H1 (cell line): ENCODE results near the gene FLT3. TPM values are rescaled to one million over a fixed set of nuclear protein-coding genes. Genes with fewer than 3 reads are reported as not detected.

Source experiments
- CTCF ChIA-PET: fragments of 300-600 bp; sonication (Branson Sonifier 250); formaldehyde crosslinking; loops from one replicate; lab custom pipeline; 2021; ENCODE audit not compliant: partially characterized antibody; lab: Charles Lee
- POLR2A ChIA-PET: fragments of 300-600 bp; sonication (Branson Sonifier 250); formaldehyde crosslinking; loops from one replicate; lab custom pipeline; 2021; ENCODE audit warnings: inconsistent platforms; ENCODE audit not compliant: partially characterized antibody; lab: Charles Lee
- DNase-seq, 2 experiments: peaks; one replicate each; pipeline versions ENCODE4 v3.0.0 to v3.0.0-alpha.2; 2010 to 2022; ENCODE audit warnings: low spot score in 2 of 2, low read depth in 1 of 2, mixed read lengths in 1 of 2
- FAIRE-seq: peaks from 2 replicates; lab custom pipeline; 2011; peaks lifted over from hg19 to GRCh38; lab: Jason Lieb, UNC
- H2AFZ ChIP-seq: 2 replicates; pipeline ENCODE4 v1.8.1; 2012; ENCODE audit warnings: low read length, inconsistent platforms
- H2AK5ac ChIP-seq: 2 replicates; pipeline ENCODE4 v1.6.1; 2013; ENCODE audit warnings: low read depth, low read length
- H2BK120ac ChIP-seq: replicated peaks from 2 replicates; pipeline ENCODE3; 2013; ENCODE audit warnings: low read depth, low read length, inconsistent platforms
- H2BK12ac ChIP-seq: 2 replicates; pipeline ENCODE4 v1.6.1; 2013; ENCODE audit warnings: low read depth, low read length
- H2BK15ac ChIP-seq: 2 replicates; pipeline ENCODE4 v1.6.1; 2013; ENCODE audit warnings: low read length
- H2BK20ac ChIP-seq: 2 replicates; pipeline ENCODE4 v1.6.1; 2013; ENCODE audit warnings: low read length
- H2BK5ac ChIP-seq: 2 replicates; pipeline ENCODE4 v1.6.1; 2013; ENCODE audit warnings: low read depth, low read length
- H3K14ac ChIP-seq: 2 replicates; pipeline ENCODE4 v1.6.1; 2013; ENCODE audit warnings: inconsistent platforms; ENCODE audit not compliant: insufficient read length
- H3K18ac ChIP-seq: 2 replicates; pipeline ENCODE4 v1.6.1; 2013; ENCODE audit warnings: low read length; ENCODE audit errors: extremely low read depth
- H3K23ac ChIP-seq: 2 replicates; pipeline ENCODE4 v1.6.1; 2013; ENCODE audit warnings: inconsistent platforms; ENCODE audit not compliant: insufficient read length
- H3K23me2 ChIP-seq: 2 replicates; pipeline ENCODE4 v1.6.1; 2013; ENCODE audit warnings: low read depth, low read length
- H3K27ac ChIP-seq: 2 replicates; pipeline ENCODE4 v1.6.1; 2011; ENCODE audit warnings: low read depth, low read length, inconsistent platforms
- H3K27me3 ChIP-seq, 4 experiments: replicated peaks in 1 of 4; 1 replicate in 1 of 4; 2 replicates in 3 of 4; pipeline versions ENCODE4 v1.6.1 to v1.8.1; 2011 to 2013; ENCODE audit warnings: low read length in 3 of 4, mild to moderate bottlenecking in 3 of 4, inconsistent platforms in 2 of 4, mixed read lengths in 2 of 4, moderate library complexity in 1 of 4; ENCODE audit not compliant: control insufficient read depth in 3 of 4, insufficient read depth in 3 of 4; ENCODE audit errors: extremely low read depth in 1 of 4
- H3K36me3 ChIP-seq, 4 experiments: 2 replicates each; pipeline versions ENCODE4 v1.6.1 to v1.8.1; 2011 to 2013; ENCODE audit warnings: mild to moderate bottlenecking in 4 of 4, low read length in 3 of 4, moderate library complexity in 2 of 4, control low read depth in 1 of 4, inconsistent platforms in 1 of 4; ENCODE audit not compliant: insufficient read depth in 4 of 4, control insufficient read depth in 2 of 4
- H3K4ac ChIP-seq: replicated peaks from 2 replicates; pipeline ENCODE3; 2013; ENCODE audit warnings: low read length, low read depth, mixed read lengths, inconsistent platforms; ENCODE audit not compliant: insufficient read length
- H3K4me1 ChIP-seq, 4 experiments: replicated peaks in 1 of 4; 1 replicate in 1 of 4; 2 replicates in 3 of 4; pipeline versions ENCODE4 v1.6.1 to v1.8.1; 2011 to 2013; ENCODE audit warnings: low read length in 3 of 4, inconsistent platforms in 2 of 4, mixed read lengths in 1 of 4; ENCODE audit not compliant: insufficient read depth in 4 of 4, control insufficient read depth in 3 of 4
- H3K4me2 ChIP-seq, 2 experiments: 2 replicates each; pipeline versions ENCODE4 v1.6.1 to v1.8.1; 2011 to 2013; ENCODE audit warnings: low read depth in 2 of 2, low read length in 2 of 2, control low read depth in 1 of 2, inconsistent platforms in 1 of 2, mild to moderate bottlenecking in 1 of 2; ENCODE audit not compliant: insufficient read depth in 1 of 2
- H3K4me3 ChIP-seq, 4 experiments: fragments of 200-600, 300-600 bp in 1 of 4; sonication (generic), shearing (Covaris generic), sonication (Bioruptor Twin) in 1 of 4; 2 replicates each; pipeline versions ENCODE4 v1.5.1 to v1.8.1; 2011 to 2016; ENCODE audit warnings: low read length in 4 of 4, low read depth in 3 of 4, control low read depth in 2 of 4, inconsistent platforms in 2 of 4, mild to moderate bottlenecking in 2 of 4, mixed read lengths in 1 of 4, moderate library complexity in 1 of 4; ENCODE audit not compliant: insufficient read depth in 2 of 4; ENCODE audit errors: extremely low read depth in 1 of 4
- H3K56ac ChIP-seq: replicated peaks from 2 replicates; pipeline ENCODE3; 2013; ENCODE audit warnings: low read depth, mild to moderate bottlenecking, mixed read lengths, low read length, inconsistent platforms; ENCODE audit not compliant: insufficient read length
- H3K79me1 ChIP-seq: 2 replicates; pipeline ENCODE4 v1.6.1; 2013; ENCODE audit warnings: low read depth, low read length, control low read depth
- H3K79me2 ChIP-seq, 2 experiments: 2 replicates each; pipeline versions ENCODE4 v1.6.1 to v1.8.1; 2012 to 2013; ENCODE audit warnings: low read length in 2 of 2, mild to moderate bottlenecking in 2 of 2, inconsistent platforms in 1 of 2; ENCODE audit not compliant: insufficient read depth in 2 of 2, control insufficient read depth in 1 of 2
- H3K9ac ChIP-seq, 4 experiments: replicated peaks in 1 of 4; 1 replicate in 1 of 4; 2 replicates in 3 of 4; pipeline versions ENCODE4 v1.6.1 to v1.8.1; 2011 to 2013; ENCODE audit warnings: low read depth in 3 of 4, low read length in 3 of 4, control low read depth in 2 of 4, mild to moderate bottlenecking in 2 of 4, moderate library complexity in 2 of 4, inconsistent platforms in 1 of 4; ENCODE audit errors: extremely low read depth in 1 of 4
- H3K9me3 ChIP-seq, 2 experiments: 2 replicates each; pipeline versions ENCODE4 v1.6.1 to v1.8.1; 2012 to 2013; ENCODE audit warnings: mild to moderate bottlenecking in 2 of 2, moderate library complexity in 2 of 2, control low read depth in 1 of 2, inconsistent platforms in 1 of 2, low read depth in 1 of 2, low read length in 1 of 2, mixed read lengths in 1 of 2; ENCODE audit not compliant: insufficient read depth in 2 of 2
- H4K20me1 ChIP-seq, 2 experiments: replicated peaks in 1 of 2; 2 replicates each; pipeline versions ENCODE3 to v1.8.1; 2011 to 2013; ENCODE audit warnings: inconsistent platforms in 2 of 2, low read length in 2 of 2, mild to moderate bottlenecking in 1 of 2; ENCODE audit not compliant: insufficient read depth in 2 of 2, control insufficient read depth in 1 of 2
- H4K5ac ChIP-seq: 2 replicates; pipeline ENCODE4 v1.6.1; 2013; ENCODE audit warnings: low read length, low read depth, mixed read lengths, inconsistent platforms; ENCODE audit not compliant: insufficient read length
- H4K8ac ChIP-seq: 2 replicates; pipeline ENCODE4 v1.8.0; 2013; ENCODE audit warnings: mild to moderate bottlenecking, moderate library complexity, low read length, inconsistent platforms; ENCODE audit not compliant: insufficient read depth; ENCODE audit errors: extremely low read depth
- H4K91ac ChIP-seq: replicated peaks from 2 replicates; pipeline ENCODE3; 2013; ENCODE audit warnings: low read length, mixed read lengths, inconsistent platforms; ENCODE audit not compliant: insufficient read length
- BACH1 ChIP-seq: IDR thresholded peaks from 2 replicates; pipeline ENCODE4 v1.6.1; 2012; ENCODE audit warnings: low read length, improper control_type of control experiment
- RBBP5 ChIP-seq: IDR thresholded peaks from 2 replicates; pipeline ENCODE4 v1.7.1; 2012; ENCODE audit warnings: low read depth, mild to moderate bottlenecking, inconsistent platforms, low read length, moderate library complexity, borderline replicate concordance
- RNF2 ChIP-seq: fragments of 200-900, 300-1000 bp; sonication (generic); IDR thresholded peaks from 2 replicates; pipeline ENCODE4 v1.7.1; 2016; ENCODE audit warnings: borderline replicate concordance, low read depth, mild to moderate bottlenecking, antibody characterized with exemption, low read length; ENCODE audit not compliant: poor library complexity, severe bottlenecking; ENCODE audit errors: missing control alignments
- SAP30 ChIP-seq: fragments of 300-600 bp; sonication (generic); IDR thresholded peaks from 2 replicates; pipeline ENCODE4 v1.7.1; 2012; ENCODE audit warnings: low read length, moderate library complexity, mild to moderate bottlenecking, inconsistent platforms; ENCODE audit not compliant: insufficient read depth, insufficient replicate concordance
- SIN3A ChIP-seq, 2 experiments: IDR thresholded peaks in 1 of 2; conservative IDR thresholded peaks in 1 of 2; 2 replicates each; pipeline ENCODE4 v1.6.1; 2011 to 2012; ENCODE audit warnings: low read length in 2 of 2, improper control_type of control experiment in 1 of 2, low read depth in 1 of 2, mild to moderate bottlenecking in 1 of 2
- SP1 ChIP-seq: IDR thresholded peaks from 2 replicates; pipeline ENCODE4 v1.6.1; 2011; ENCODE audit warnings: low read depth, low read length
- SUZ12 ChIP-seq: fragments of 200-600 bp; sonication (generic); IDR thresholded peaks from 2 replicates; pipeline ENCODE4 v1.6.1; 2012; ENCODE audit warnings: mild to moderate bottlenecking, inconsistent platforms, low read length, moderate library complexity, mixed read lengths
- TAF1 ChIP-seq: IDR thresholded peaks from 2 replicates; pipeline ENCODE4 v1.6.1; 2011; ENCODE audit warnings: mild to moderate bottlenecking, low read depth, low read length
- TEAD4 ChIP-seq: IDR thresholded peaks from 2 replicates; pipeline ENCODE4 v1.6.1; 2012; ENCODE audit warnings: low read depth, low read length, inconsistent platforms, mixed read lengths
- WGBS, 2 experiments: shearing (Covaris generic) in 1 of 2; methylation state at CpG; one replicate each; pipeline versions ENCODE4 v1.1.6 to v1.1.7; 2013 to 2015; ENCODE audit warnings: low lambda C conversion rate in 2 of 2, mixed read lengths in 2 of 2, inconsistent platforms in 1 of 2, low coverage in 1 of 2, missing lambda C conversion rate in 1 of 2; ENCODE audit not compliant: insufficient replicate concordance in 2 of 2, insufficient coverage in 1 of 2, insufficient read length in 1 of 2; ENCODE audit errors: extremely low coverage in 1 of 2, missing lambda C conversion rate in 1 of 2; 5-methylcytosine and 5-hydroxymethylcytosine counted together
- polyA plus RNA-seq, 7 experiments: library from polyadenylated mRNA; depleted of rRNA in 3 of 7; stranded (reverse) in 5 of 7; unstranded in 2 of 7; fragments of >200 nt in 5 of 7; fragments of 200-250 nt in 2 of 7; gene quantifications; 1 replicate in 5 of 7; 2 replicates in 1 of 7; 4 replicates in 1 of 7; pipeline versions ENCODE4 v1.2.1 to v1.2.3, GENCODE V29; 2011 to 2013; ENCODE audit warnings: missing spikeins in 2 of 7, mixed read lengths in 2 of 7
- total RNA-seq: library from RNA; stranded (reverse); fragmentation: NEBNext Ultra II Directional; extraction: Animal tissue kit (Norgen Biotek cat#: 25700); gene quantifications from 2 replicates; pipeline ENCODE4 v1.2.1, GENCODE V29; 2021

Gene FLT3
- total and polyA plus RNA-seq, 2 of the 8 experiments (the other 6 are each of a cell fraction or from before 2014, with no cell fraction given), result 0.44 to 0.71 TPM

GRCh38 chr13:28012383-28012782 lies 88.0 kb downstream of the FLT3 start:
- peak overlapping the region; percentile 32 for H3K4ac ChIP-seq
- no peak overlapping the region for H2AK5ac ChIP-seq
- no peak overlapping the region for H4K8ac ChIP-seq
- no peak overlapping the region for H3K4me3 ChIP-seq
- H2BK12ac ChIP-seq, result no peak overlapping the region
- H4K5ac ChIP-seq, result no peak overlapping the region
- no peak overlapping the region for H3K56ac ChIP-seq
- TF ChIP-seq RNF2, result no peak
- TF ChIP-seq RBBP5, result no peak
- TF ChIP-seq SAP30, result no peak
- TF ChIP-seq TAF1, result no peak
- no peak for TF ChIP-seq SUZ12
- no peak for TF ChIP-seq SP1
- no peak for TF ChIP-seq TEAD4
- no peak for TF ChIP-seq SIN3A (conservative IDR thresholded peaks at IDR 0.05 in 1 of 2, IDR thresholded peaks at IDR 0.05 in 1 of 2; ENCODE audit: low read depth in 1 of 2, low read length in 2 of 2)
- no peak for TF ChIP-seq BACH1
- H2BK5ac ChIP-seq, result no peak overlapping the region
- no peaks in the 10 kb centered on the region for H3K27me3 ChIP-seq
- no peak overlapping the region for H3K23ac ChIP-seq
- H3K27ac ChIP-seq, result no peak overlapping the region
- no peak for FAIRE-seq
- no peak overlapping the region for H2BK120ac ChIP-seq
- 96% methylated on average over 4 of the region's 4 CpGs; no CpG with 5 or more reads in 1 of the 2 experiments for WGBS, 2 experiments
- H3K23me2 ChIP-seq, result no peaks in the 10 kb centered on the region
- H3K79me2 ChIP-seq, result no peaks in the 10 kb centered on the region
- ChIA-PET POLR2A (interaction anchor here (1.0 kb wide), 1 partner anchor 12 kb away, joined by 3 read pairs; no protein-coding TSS in a partner anchor), CTCF (interaction anchor here (0.6 to 1.1 kb wide), 2 partner anchors 11 to 18 kb away, joined by 3 to 4 read pairs; no protein-coding TSS in a partner anchor)
- H3K14ac ChIP-seq, result no peak overlapping the region
- no peaks in the 10 kb centered on the region for H4K20me1 ChIP-seq
- no peaks in the 10 kb centered on the region; a peak in 1 of 7 replicates for H3K4me1 ChIP-seq
- DNase-seq, result no peak
- no peaks in the 10 kb centered on the region for H3K79me1 ChIP-seq
- H3K9me3 ChIP-seq, result no peaks in the 10 kb centered on the region
- no peak overlapping the region for H3K4me2 ChIP-seq
- no peak overlapping the region for H3K9ac ChIP-seq
- H2BK15ac ChIP-seq, result no peak overlapping the region
- H2AFZ ChIP-seq, result no peak overlapping the region
- H2BK20ac ChIP-seq, result no peak overlapping the region
- no peak overlapping the region for H3K18ac ChIP-seq
- H4K91ac ChIP-seq, result no peak overlapping the region
- no peaks in the 10 kb centered on the region for H3K36me3 ChIP-seq
